HEK293 (cell line): ENCODE data around the gene GET3.

Source experiments
- CTCF ChIA-PET: fragments of 350-600 bp; formaldehyde crosslinking; extraction: SDS; loops from one replicate; lab custom pipeline; 2021; ENCODE audit warnings: antibody characterized with exemption; lab: Yijun Ruan, JAX
- POLR2A ChIA-PET: fragments of 300-600 bp; formaldehyde crosslinking; extraction: SDS; loops from one replicate; lab custom pipeline; 2020; ENCODE audit warnings: antibody characterized with exemption, inconsistent platforms; lab: Yijun Ruan, JAX
- H3K27ac ChIP-seq: fragments of 200-500 bp; sonication (Bioruptor generic); 2 replicates; pipeline ENCODE4 v1.5.1; 2014; ENCODE audit warnings: low read depth, low read length, control low read depth, inconsistent platforms; ENCODE audit errors: extremely low read depth
- H3K36me3 ChIP-seq, 2 experiments: fragments of 200-500 bp in 1 of 2; sonication (Bioruptor generic) in 1 of 2; 1 replicate in 1 of 2; 2 replicates in 1 of 2; pipeline ENCODE4 v1.5.1; 2014 to 2017; ENCODE audit warnings: inconsistent platforms in 2 of 2, low read length in 2 of 2; ENCODE audit not compliant: control insufficient read depth in 2 of 2, insufficient read depth in 1 of 2
- H3K4me1 ChIP-seq: fragments of 200-500 bp; sonication (Bioruptor generic); 2 replicates; pipeline ENCODE4 v1.5.1; 2014; ENCODE audit warnings: mild to moderate bottlenecking, low read length, inconsistent platforms; ENCODE audit not compliant: control insufficient read depth, insufficient read depth
- H3K4me3 ChIP-seq: 2 replicates; pipeline ENCODE4 v1.5.1; 2011; ENCODE audit warnings: low read depth, mild to moderate bottlenecking, control low read depth, low read length, moderate library complexity
- H3K9me3 ChIP-seq: fragments of 200-500 bp; sonication (Bioruptor generic); 2 replicates; pipeline ENCODE4 v1.5.1; 2014; ENCODE audit warnings: low read depth, low read length, inconsistent platforms; ENCODE audit not compliant: control insufficient read depth, insufficient read depth
- AEBP2 ChIP-seq: fragments of 450-650 bp; formaldehyde crosslinking; IDR thresholded peaks from 2 replicates; pipeline ENCODE4 v1.5.1; 2016; ENCODE audit warnings: missing biosample characterization, missing genetic modification characterization, borderline replicate concordance
- BCL11A ChIP-seq: fragments of 450-650 bp; formaldehyde crosslinking; IDR thresholded peaks from 2 replicates; pipeline ENCODE4 v1.5.1; 2016; ENCODE audit warnings: low read depth, missing biosample characterization, missing genetic modification characterization
- GLIS1 ChIP-seq: fragments of 450-650 bp; formaldehyde crosslinking; IDR thresholded peaks from 2 replicates; pipeline ENCODE4 v1.5.1; 2016; ENCODE audit warnings: missing biosample characterization, missing genetic modification characterization
- KLF1 ChIP-seq: fragments of 450-650 bp; formaldehyde crosslinking; IDR thresholded peaks from 2 replicates; pipeline ENCODE4 v1.5.1; 2016; ENCODE audit warnings: missing biosample characterization, missing genetic modification characterization
- SALL2 ChIP-seq: fragments of 450-650 bp; formaldehyde crosslinking; IDR thresholded peaks from 2 replicates; pipeline ENCODE4 v1.5.0; 2017; ENCODE audit warnings: missing biosample characterization, mild to moderate bottlenecking, missing genetic modification characterization, borderline replicate concordance
- ZNF138 ChIP-seq: fragments of 450-650 bp; formaldehyde crosslinking; IDR thresholded peaks from 2 replicates; pipeline ENCODE4 v1.5.1; 2016; ENCODE audit warnings: missing biosample characterization, missing genetic modification characterization, borderline replicate concordance
- ZNF324 ChIP-seq: fragments of 450-650 bp; formaldehyde crosslinking; IDR thresholded peaks from 2 replicates; pipeline ENCODE4 v1.5.1; 2016; ENCODE audit warnings: missing biosample characterization, missing genetic modification characterization
- ZNF521 ChIP-seq: fragments of 450-650 bp; formaldehyde crosslinking; IDR thresholded peaks from 2 replicates; pipeline ENCODE4 v1.5.1; 2017; ENCODE audit warnings: missing biosample characterization, mild to moderate bottlenecking, missing genetic modification characterization
- ZNF600 ChIP-seq: fragments of 450-650 bp; formaldehyde crosslinking; IDR thresholded peaks from 2 replicates; pipeline ENCODE4 v1.5.1; 2016; ENCODE audit warnings: missing biosample characterization, missing genetic modification characterization
- TF ChIP-seq, protein P1 (sequence below): fragments of 450-650 bp; formaldehyde crosslinking; IDR thresholded peaks from 2 replicates; pipeline ENCODE4 v1.5.1; 2016; ENCODE audit warnings: missing biosample characterization, missing genetic modification characterization
- TF ChIP-seq, protein P2 (sequence below): fragments of 450-650 bp; formaldehyde crosslinking; IDR thresholded peaks from 2 replicates; pipeline ENCODE4; 2016; ENCODE audit warnings: missing biosample characterization, missing genetic modification characterization
- TF ChIP-seq, protein P3 (sequence below): fragments of 450-650 bp; formaldehyde crosslinking; conservative IDR thresholded peaks from 2 replicates; pipeline ENCODE4 v1.5.1; 2016; ENCODE audit warnings: low read depth, missing biosample characterization, missing genetic modification characterization

GET3 gene

DNA sequence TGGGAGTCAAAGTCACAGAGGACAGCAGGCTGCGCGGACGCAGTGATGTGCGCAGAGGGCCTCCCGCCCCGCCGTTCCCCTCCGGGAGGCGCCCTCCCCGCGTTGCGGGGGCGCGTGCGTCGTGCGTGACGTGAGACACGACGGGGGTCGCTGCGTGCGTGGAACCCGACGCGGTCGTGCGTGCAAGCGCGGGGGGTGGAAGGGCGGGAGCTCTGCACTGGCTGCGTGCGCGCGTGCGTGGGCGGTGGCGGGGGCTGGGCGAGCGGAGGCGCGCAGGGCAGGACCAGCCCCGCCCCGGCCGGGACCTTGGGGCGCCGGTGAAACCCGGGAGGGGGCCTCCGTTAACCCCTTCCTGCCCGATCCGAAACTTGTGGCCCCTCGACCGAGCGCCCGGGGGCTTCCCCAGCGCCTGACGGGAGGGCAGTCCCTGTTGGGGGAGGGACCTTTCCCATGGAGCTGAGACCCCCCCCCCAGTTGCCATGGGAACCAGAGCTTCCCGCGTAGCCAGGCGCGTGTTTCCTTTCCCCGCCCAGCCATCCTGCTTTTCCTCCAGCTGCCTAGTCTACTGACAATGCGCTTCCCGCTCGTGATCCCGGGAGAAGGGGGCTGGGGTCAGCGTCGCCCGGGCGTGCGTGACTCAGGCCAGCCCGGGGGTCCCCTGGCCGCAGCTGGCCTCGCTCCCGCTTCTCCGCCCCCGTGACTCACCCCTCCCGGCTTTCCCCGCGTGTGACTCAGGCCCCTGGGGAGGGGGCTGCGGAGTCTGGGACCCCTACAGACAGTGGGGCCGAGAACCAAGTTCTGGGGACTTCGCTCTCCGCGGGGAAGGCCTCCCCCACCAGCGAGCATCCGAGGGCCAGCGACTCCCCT is 45.4 kb downstream of the GET3 start (continued):
- TF ChIP-seq ZNF138 (tag by site-specific recombination) (no peak), AEBP2 (tag by site-specific recombination) (no peak), SALL2 (tag by site-specific recombination) (no peak), BCL11A (tag by site-specific recombination) (no peak), ZNF600 (tag by site-specific recombination) (peak; percentile 58; the same call in 1 of the 2 replicates)
- TF ChIP-seq, protein P1, sequence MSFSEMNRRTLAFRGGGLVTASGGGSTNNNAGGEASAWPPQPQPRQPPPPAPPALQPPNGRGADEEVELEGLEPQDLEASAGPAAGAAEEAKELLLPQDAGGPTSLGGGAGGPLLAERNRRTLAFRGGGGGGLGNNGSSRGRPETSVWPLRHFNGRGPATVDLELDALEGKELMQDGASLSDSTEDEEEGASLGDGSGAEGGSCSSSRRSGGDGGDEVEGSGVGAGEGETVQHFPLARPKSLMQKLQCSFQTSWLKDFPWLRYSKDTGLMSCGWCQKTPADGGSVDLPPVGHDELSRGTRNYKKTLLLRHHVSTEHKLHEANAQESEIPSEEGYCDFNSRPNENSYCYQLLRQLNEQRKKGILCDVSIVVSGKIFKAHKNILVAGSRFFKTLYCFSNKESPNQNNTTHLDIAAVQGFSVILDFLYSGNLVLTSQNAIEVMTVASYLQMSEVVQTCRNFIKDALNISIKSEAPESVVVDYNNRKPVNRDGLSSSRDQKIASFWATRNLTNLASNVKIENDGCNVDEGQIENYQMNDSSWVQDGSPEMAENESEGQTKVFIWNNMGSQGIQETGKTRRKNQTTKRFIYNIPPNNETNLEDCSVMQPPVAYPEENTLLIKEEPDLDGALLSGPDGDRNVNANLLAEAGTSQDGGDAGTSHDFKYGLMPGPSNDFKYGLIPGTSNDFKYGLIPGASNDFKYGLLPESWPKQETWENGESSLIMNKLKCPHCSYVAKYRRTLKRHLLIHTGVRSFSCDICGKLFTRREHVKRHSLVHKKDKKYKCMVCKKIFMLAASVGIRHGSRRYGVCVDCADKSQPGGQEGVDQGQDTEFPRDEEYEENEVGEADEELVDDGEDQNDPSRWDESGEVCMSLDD (tag by site-specific recombination): peak; percentile 77
- TF ChIP-seq, all 188 proteins: peak for 64

DNA sequence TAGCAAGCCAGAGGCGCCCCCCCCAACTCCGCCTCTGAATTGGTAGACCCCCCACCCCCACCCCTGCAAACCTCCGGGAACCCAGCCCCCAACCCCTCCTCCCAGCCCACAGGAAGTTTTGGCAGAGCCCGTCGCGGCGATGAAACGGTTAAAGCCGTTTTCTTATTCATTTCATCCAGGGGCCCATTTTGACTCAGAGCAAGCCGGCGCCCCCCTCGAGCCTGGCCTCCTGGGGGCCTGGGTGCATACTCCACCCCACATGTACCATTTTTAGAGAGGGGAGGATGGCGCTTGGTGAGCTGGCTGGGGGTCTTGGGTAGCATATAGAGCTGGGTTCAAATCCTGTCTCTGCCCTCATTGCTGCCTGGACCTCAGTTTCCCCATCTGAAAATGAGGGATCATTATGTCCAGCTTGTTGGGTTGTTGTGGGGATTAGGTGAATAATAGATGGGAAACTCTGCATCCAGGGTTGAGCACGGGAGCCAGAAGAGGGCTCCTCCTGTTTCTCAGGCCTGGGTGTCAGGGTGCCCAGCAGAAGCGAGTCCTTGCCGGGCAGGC is 46.1 kb downstream of the GET3 start:
- ChIA-PET CTCF (interaction anchor here (2.4 to 11.4 kb wide), 2 partner anchors 11 to 13 kb away, joined by 6 to 234 read pairs; partner anchors contain the start of genes JUNB, PRDX2 and THSD8), POLR2A (interaction anchor here (0.7 to 2.7 kb wide), 4 partner anchors 9 to 150 kb away, joined by 4 to 33 read pairs (median 6); partner anchors contain the start of genes FARSA and JUNB)
- Histone ChIP-seq H3K36me3 (no peaks in the 10 kb centered on the region), H3K4me3 (no peak overlapping the region), H3K4me1 (peaks cover 5% of the 10 kb centered on the region; the same call in 1 of the 2 replicates), H3K27ac (no peak overlapping the region; the same call in 1 of the 2 replicates), H3K9me3 (no peaks in the 10 kb centered on the region)
- TF ChIP-seq KLF1 (no peak), ZNF521 (no peak), GLIS1 (tag by site-specific recombination) (peak; percentile 14; the same call in 1 of the 2 replicates), ZNF324 (tag by site-specific recombination) (no peak)
- TF ChIP-seq, protein P2, sequence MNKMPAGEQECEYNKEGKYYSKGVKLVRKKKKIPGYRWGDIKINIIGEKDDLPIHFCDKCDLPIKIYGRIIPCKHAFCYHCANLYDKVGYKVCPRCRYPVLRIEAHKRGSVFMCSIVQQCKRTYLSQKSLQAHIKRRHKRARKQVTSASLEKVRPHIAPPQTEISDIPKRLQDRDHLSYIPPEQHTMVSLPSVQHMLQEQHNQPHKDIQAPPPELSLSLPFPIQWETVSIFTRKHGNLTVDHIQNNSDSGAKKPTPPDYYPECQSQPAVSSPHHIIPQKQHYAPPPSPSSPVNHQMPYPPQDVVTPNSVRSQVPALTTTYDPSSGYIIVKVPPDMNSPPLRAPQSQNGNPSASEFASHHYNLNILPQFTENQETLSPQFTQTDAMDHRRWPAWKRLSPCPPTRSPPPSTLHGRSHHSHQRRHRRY (tag by site-specific recombination): no peak
- TF ChIP-seq, protein P3, sequence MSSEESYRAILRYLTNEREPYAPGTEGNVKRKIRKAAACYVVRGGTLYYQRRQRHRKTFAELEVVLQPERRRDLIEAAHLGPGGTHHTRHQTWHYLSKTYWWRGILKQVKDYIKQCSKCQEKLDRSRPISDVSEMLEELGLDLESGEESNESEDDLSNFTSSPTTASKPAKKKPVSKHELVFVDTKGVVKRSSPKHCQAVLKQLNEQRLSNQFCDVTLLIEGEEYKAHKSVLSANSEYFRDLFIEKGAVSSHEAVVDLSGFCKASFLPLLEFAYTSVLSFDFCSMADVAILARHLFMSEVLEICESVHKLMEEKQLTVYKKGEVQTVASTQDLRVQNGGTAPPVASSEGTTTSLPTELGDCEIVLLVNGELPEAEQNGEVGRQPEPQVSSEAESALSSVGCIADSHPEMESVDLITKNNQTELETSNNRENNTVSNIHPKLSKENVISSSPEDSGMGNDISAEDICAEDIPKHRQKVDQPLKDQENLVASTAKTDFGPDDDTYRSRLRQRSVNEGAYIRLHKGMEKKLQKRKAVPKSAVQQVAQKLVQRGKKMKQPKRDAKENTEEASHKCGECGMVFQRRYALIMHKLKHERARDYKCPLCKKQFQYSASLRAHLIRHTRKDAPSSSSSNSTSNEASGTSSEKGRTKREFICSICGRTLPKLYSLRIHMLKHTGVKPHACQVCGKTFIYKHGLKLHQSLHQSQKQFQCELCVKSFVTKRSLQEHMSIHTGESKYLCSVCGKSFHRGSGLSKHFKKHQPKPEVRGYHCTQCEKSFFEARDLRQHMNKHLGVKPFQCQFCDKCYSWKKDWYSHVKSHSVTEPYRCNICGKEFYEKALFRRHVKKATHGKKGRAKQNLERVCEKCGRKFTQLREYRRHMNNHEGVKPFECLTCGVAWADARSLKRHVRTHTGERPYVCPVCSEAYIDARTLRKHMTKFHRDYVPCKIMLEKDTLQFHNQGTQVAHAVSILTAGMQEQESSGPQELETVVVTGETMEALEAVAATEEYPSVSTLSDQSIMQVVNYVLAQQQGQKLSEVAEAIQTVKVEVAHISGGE (tag by site-specific recombination): no peak
